ENCODE data around the gene THSD8. TPM values are rescaled to one million over a fixed set of nuclear protein-coding genes. Genes with fewer than 3 reads are reported as not detected.

The THSD8 gene
- total RNA-seq = 8.4 to 11.4 TPM (median 8.8 TPM) in 3 replicates

- TF ChIP-seq CTCF (IDR thresholded peaks at IDR 0.05; ENCODE audit: unreplicated experiment) = no peak
- Mint-ChIP-seq H3K36me3 (peaks cover under 1% of the 10 kb centered on the region), H3K4me3 (peak within 1 kb of the TSS; percentile 87), H3K9me3 (no peaks in the 10 kb centered on the region), H3K27ac (peak within 1 kb of the TSS; percentile 76), H3K4me1 (peaks cover 26% of the 10 kb centered on the region), H3K27me3 (ENCODE audit: low read depth) (no peaks in the 10 kb centered on the region)
- peak; percentile 84 for DNase-seq (ENCODE audit: low spot score in 2 of 2, unreplicated experiment in 2 of 2)
Measured at GRCh38 chr19:12801466-12802266, at the start of gene THSD8, which contains the start of gene PRDX2. Gene THSD8, plus strand, starts transcription at chr19:12802069. Its CDS starts 3 bp downstream, at chr19:12802072. Gene PRDX2, minus strand, starts transcription at chr19:12801800. Its CDS starts 539 bp downstream, at chr19:12801261.

- Mint-ChIP-seq H3K4me3 (no peak overlapping the region), H3K4me1 (peaks cover 2% of the 10 kb centered on the region), H3K36me3 (no peaks in the 10 kb centered on the region), H3K27ac (no peak overlapping the region), H3K9me3 (no peaks in the 10 kb centered on the region), H3K27me3 (ENCODE audit: low read depth) (peaks cover 51% of the 10 kb centered on the region)
- no peak for TF ChIP-seq CTCF (IDR thresholded peaks at IDR 0.05; ENCODE audit: unreplicated experiment)
- no peak for DNase-seq (ENCODE audit: low spot score in 2 of 2, unreplicated experiment in 2 of 2)
Measured at GRCh38 chr19:12754465-12755196, 47.2 kb upstream of the THSD8 start.

GRCh38 chr19:12756150-12756883 is 45.6 kb upstream of the THSD8 start:
- Mint-ChIP-seq H3K4me1 (peaks cover 2% of the 10 kb centered on the region), H3K36me3 (peaks cover 3% of the 10 kb centered on the region), H3K9me3 (no peaks in the 10 kb centered on the region), H3K4me3 (peak overlapping the region; percentile 26), H3K27ac (no peak overlapping the region), H3K27me3 (ENCODE audit: low read depth) (peaks cover 34% of the 10 kb centered on the region)
- no peak for TF ChIP-seq CTCF (IDR thresholded peaks at IDR 0.05; ENCODE audit: unreplicated experiment)
- DNase-seq (ENCODE audit: low spot score in 2 of 2, unreplicated experiment in 2 of 2) = no peak

- Mint-ChIP-seq H3K36me3 (peaks cover 10% of the 10 kb centered on the region), H3K27ac (no peak overlapping the region), H3K9me3 (no peaks in the 10 kb centered on the region), H3K4me3 (peak overlapping the region; percentile 66), H3K27me3 (ENCODE audit: low read depth) (peaks cover 21% of the 10 kb centered on the region), H3K4me1 (peaks cover 2% of the 10 kb centered on the region)
- peak; percentile 58 to 85 for DNase-seq (ENCODE audit: low spot score in 2 of 2, unreplicated experiment in 2 of 2)
- peak; percentile 95 for TF ChIP-seq CTCF (IDR thresholded peaks at IDR 0.05; ENCODE audit: unreplicated experiment)
Measured at GRCh38 chr19:12757544-12758274, 44.2 kb upstream of the THSD8 start.

- TF ChIP-seq CTCF (IDR thresholded peaks at IDR 0.05; ENCODE audit: unreplicated experiment) = no peak
- Mint-ChIP-seq H3K9me3 (no peaks in the 10 kb centered on the region), H3K4me1 (peaks cover 2% of the 10 kb centered on the region), H3K27ac (no peak overlapping the region), H3K27me3 (ENCODE audit: low read depth) (peaks cover 10% of the 10 kb centered on the region), H3K36me3 (peaks cover 21% of the 10 kb centered on the region), H3K4me3 (no peak overlapping the region)
- no peak for DNase-seq (ENCODE audit: low spot score in 2 of 2, unreplicated experiment in 2 of 2)
Measured at GRCh38 chr19:12759686-12760085, 42.2 kb upstream of the THSD8 start.
